ENCODE results near the gene SRGAP2C.
"Not testable (repeated sequence)": the region's sequence is repeated elsewhere in the genome, so short reads cannot be mapped to it uniquely, and the experiment has no call there.

SRGAP2C gene

GRCh38 chr1:121438862-121439261 lies 254.1 kb downstream of the SRGAP2C start:
- not testable (repeated sequence) for DNase-seq

DNA sequence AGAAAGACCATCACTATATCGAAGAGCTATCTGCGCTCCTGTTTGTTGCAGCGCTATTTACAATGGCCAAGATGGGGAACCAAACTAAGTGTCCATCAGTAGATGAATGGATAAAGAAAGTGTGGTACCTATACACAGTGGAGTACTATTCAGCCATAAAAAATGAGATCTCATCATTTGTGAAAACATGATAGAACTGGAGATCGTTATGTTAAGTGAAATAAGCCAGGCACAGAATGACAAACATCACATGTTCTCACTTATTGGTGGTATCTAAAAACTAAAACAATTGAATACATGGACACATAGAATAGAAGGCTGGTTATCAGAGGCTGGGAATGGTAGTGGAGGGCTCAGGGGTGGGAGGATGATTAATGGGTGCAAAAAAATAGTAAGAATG lies 256.2 kb downstream of the SRGAP2C start:
- no peak for DNase-seq
